Mammary epithelial cell (primary cell): Measurements from ENCODE around the gene ZNHIT3.

Source experiments
- EZH2 ChIP-seq: IDR thresholded peaks from 2 replicates; pipeline ENCODE4 v1.6.1; 2012; ENCODE audit warnings: low read length, inconsistent platforms, borderline replicate concordance
- TF ChIP-seq, protein P1 (sequence below), 2 donors: IDR thresholded peaks in 1 of 2; conservative IDR thresholded peaks in 1 of 2; 2 replicates each; pipeline ENCODE4 v1.5.1; 2011 to 2012; ENCODE audit warnings: inconsistent platforms in 2 of 2, low read length in 2 of 2, mild to moderate bottlenecking in 2 of 2, control low read depth in 1 of 2, low read depth in 1 of 2; ENCODE audit not compliant: insufficient read depth in 1 of 2; ENCODE audit errors: extremely low read depth in 1 of 2

GRCh38 chr17:36527621-36528250 is 41.3 kb downstream of the ZNHIT3 start:
- TF ChIP-seq, protein P1, sequence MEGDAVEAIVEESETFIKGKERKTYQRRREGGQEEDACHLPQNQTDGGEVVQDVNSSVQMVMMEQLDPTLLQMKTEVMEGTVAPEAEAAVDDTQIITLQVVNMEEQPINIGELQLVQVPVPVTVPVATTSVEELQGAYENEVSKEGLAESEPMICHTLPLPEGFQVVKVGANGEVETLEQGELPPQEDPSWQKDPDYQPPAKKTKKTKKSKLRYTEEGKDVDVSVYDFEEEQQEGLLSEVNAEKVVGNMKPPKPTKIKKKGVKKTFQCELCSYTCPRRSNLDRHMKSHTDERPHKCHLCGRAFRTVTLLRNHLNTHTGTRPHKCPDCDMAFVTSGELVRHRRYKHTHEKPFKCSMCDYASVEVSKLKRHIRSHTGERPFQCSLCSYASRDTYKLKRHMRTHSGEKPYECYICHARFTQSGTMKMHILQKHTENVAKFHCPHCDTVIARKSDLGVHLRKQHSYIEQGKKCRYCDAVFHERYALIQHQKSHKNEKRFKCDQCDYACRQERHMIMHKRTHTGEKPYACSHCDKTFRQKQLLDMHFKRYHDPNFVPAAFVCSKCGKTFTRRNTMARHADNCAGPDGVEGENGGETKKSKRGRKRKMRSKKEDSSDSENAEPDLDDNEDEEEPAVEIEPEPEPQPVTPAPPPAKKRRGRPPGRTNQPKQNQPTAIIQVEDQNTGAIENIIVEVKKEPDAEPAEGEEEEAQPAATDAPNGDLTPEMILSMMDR (conservative IDR thresholded peaks at IDR 0.05 in 1 of 2, IDR thresholded peaks at IDR 0.05 in 1 of 2; ENCODE audit: extremely low read depth in 1 of 2, insufficient read depth in 1 of 2, low read depth in 1 of 2, low read length in 2 of 2), result no peak
- no peak for TF ChIP-seq EZH2
